GM12878 (cell line): ENCODE data around the gene CAST. TPM values are rescaled to one million over a fixed set of nuclear protein-coding genes. Genes with fewer than 3 reads are reported as not detected.

ENCODE experiments used
- ATAC-seq: fragments of 200-7000 bp; cut with Tn5 transposase; 3 replicates; pipeline ENCODE4 v1.9.1; 2020; ENCODE audit warnings: mild to moderate bottlenecking, moderate library complexity
- BruUV-seq: library from RNA; stranded (reverse); fragments of 400-500 nt; replicated peaks from 2 replicates; lab custom pipeline; 2021; lab: Mats Ljungman, UMichigan
- CTCF ChIA-PET: fragments of 300-600 bp; sonication (Branson Sonifier 250); formaldehyde crosslinking; extraction: SDS; loops from one replicate; lab custom pipeline; 2021; ENCODE audit warnings: inconsistent platforms; lab: Yijun Ruan, JAX
- POLR2A ChIA-PET: fragments of 350-600 bp; formaldehyde crosslinking; extraction: SDS; loops from one replicate; lab custom pipeline; 2021; ENCODE audit warnings: inconsistent platforms; lab: Charles Lee
- RAD21 ChIA-PET: fragments of 300-600 bp; sonication (Branson Sonifier 250); formaldehyde crosslinking; loops from one replicate; lab custom pipeline; 2023; ENCODE audit warnings: antibody characterized with exemption; ENCODE audit not compliant: unreplicated experiment; lab: Charles Lee
- SMC1A ChIA-PET: fragments of 300-600 bp; sonication (Branson Sonifier 250); formaldehyde crosslinking; loops from one replicate; lab custom pipeline; 2023; ENCODE audit not compliant: unreplicated experiment, uncharacterized antibody; lab: Charles Lee
- DNase-seq: peaks from one replicate; pipeline ENCODE4 v3.0.0-alpha.2; 2011; ENCODE audit warnings: low read depth, low spot score
- FAIRE-seq: peaks from 3 replicates; lab custom pipeline; 2011; peaks lifted over from hg19 to GRCh38; lab: Jason Lieb, UNC
- H2AFZ ChIP-seq: 2 replicates; pipeline ENCODE4 v1.6.0; 2011; ENCODE audit warnings: low read depth, low read length, control low read depth; ENCODE audit not compliant: control insufficient read depth
- H3K27ac ChIP-seq: 2 replicates; pipeline ENCODE4 v1.5.1; 2011; ENCODE audit warnings: control low read depth; ENCODE audit not compliant: control insufficient read depth, insufficient read depth
- H3K27me3 ChIP-seq, 2 experiments: replicated peaks in 1 of 2; 2 replicates each; pipeline versions ENCODE4 v1.6.0 to v1.6.1; 2011; ENCODE audit warnings: low read length in 1 of 2; ENCODE audit not compliant: control insufficient read depth in 2 of 2, insufficient read depth in 2 of 2
- H3K36me3 ChIP-seq, 2 experiments: 2 replicates each; pipeline ENCODE4 v1.5.1; 2011; ENCODE audit warnings: low read length in 1 of 2; ENCODE audit not compliant: control insufficient read depth in 2 of 2, insufficient read depth in 2 of 2
- H3K4me1 ChIP-seq: 2 replicates; pipeline ENCODE4 v1.6.1; 2011; ENCODE audit warnings: mild to moderate bottlenecking, low read length, moderate library complexity, mixed read lengths; ENCODE audit not compliant: control insufficient read depth, insufficient read depth
- H3K4me2 ChIP-seq: 2 replicates; pipeline ENCODE4 v1.6.0; 2011; ENCODE audit warnings: control low read depth; ENCODE audit not compliant: control insufficient read depth, insufficient read depth
- H3K4me3 ChIP-seq: fragments of 200-600 bp; sonication (generic); 2 replicates; pipeline ENCODE4 v1.5.1; 2016
- H3K79me2 ChIP-seq: 2 replicates; pipeline ENCODE4 v1.6.0; 2011; ENCODE audit warnings: low read length; ENCODE audit not compliant: control insufficient read depth, insufficient read depth
- H3K9ac ChIP-seq: 2 replicates; pipeline ENCODE4 v1.8.0; 2011; ENCODE audit warnings: low read length, control low read depth, mixed read lengths; ENCODE audit not compliant: control insufficient read depth, insufficient read depth
- H3K9me3 ChIP-seq: replicated peaks from 3 replicates; pipeline ENCODE4 v1.5.1; 2011; ENCODE audit warnings: mild to moderate bottlenecking, low read length; ENCODE audit not compliant: control insufficient read depth, insufficient read depth
- H4K20me1 ChIP-seq: 2 replicates; pipeline ENCODE4 v1.6.0; 2011; ENCODE audit not compliant: control insufficient read depth, insufficient read depth
- ATF3 ChIP-seq: IDR thresholded peaks from 2 replicates; pipeline ENCODE4 v1.6.1; 2011; ENCODE audit warnings: low read depth, mild to moderate bottlenecking, low read length, moderate library complexity, borderline replicate concordance; ENCODE audit errors: extremely low read depth
- BCL11A ChIP-seq: IDR thresholded peaks from 2 replicates; pipeline ENCODE4 v1.6.1; 2011; ENCODE audit warnings: low read depth, low read length
- BMI1 ChIP-seq: fragments of 450-650 bp; IDR thresholded peaks from 2 replicates; pipeline ENCODE4 v1.6.1; 2016; ENCODE audit warnings: mild to moderate bottlenecking, moderate library complexity, borderline replicate concordance
- CREB1 ChIP-seq: IDR thresholded peaks from 2 replicates; pipeline ENCODE4 v1.6.1; 2012; ENCODE audit warnings: low read depth, mild to moderate bottlenecking, inconsistent platforms
- HCFC1 ChIP-seq: fragments of 150-350 bp; IDR thresholded peaks from 2 replicates; pipeline ENCODE4 v1.6.1; 2014; ENCODE audit warnings: low read length
- HDAC6 ChIP-seq: fragments of 200-600 bp; sonication (generic); IDR thresholded peaks from one replicate; pipeline ENCODE4 v1.8.0; 2017; ENCODE audit warnings: antibody characterized with exemption; ENCODE audit not compliant: unreplicated experiment
- NBN ChIP-seq: fragments of 450-650 bp; IDR thresholded peaks from 2 replicates; pipeline ENCODE4 v1.6.1; 2016
- PKNOX1 ChIP-seq: fragments of 450-650 bp; IDR thresholded peaks from 2 replicates; pipeline ENCODE4 v1.6.1; 2016; ENCODE audit warnings: mild to moderate bottlenecking
- POLR2AphosphoS2 ChIP-seq: IDR thresholded peaks from 2 replicates; pipeline ENCODE4 v1.6.1; 2011; ENCODE audit warnings: low read depth, mild to moderate bottlenecking, low read length, improper control_type of control experiment, moderate library complexity
- RCOR1 ChIP-seq: conservative IDR thresholded peaks from 2 replicates; pipeline ENCODE4 v1.6.1; 2012; ENCODE audit warnings: low read depth, low read length, improper control_type of control experiment
- RELB ChIP-seq: fragments of 450-650 bp; IDR thresholded peaks from 2 replicates; pipeline ENCODE4 v1.6.1; 2017; ENCODE audit warnings: low read depth, mild to moderate bottlenecking, moderate library complexity
- SMC3 ChIP-seq: IDR thresholded peaks from 2 replicates; pipeline ENCODE4 v1.6.1; 2011; ENCODE audit warnings: low read length, improper control_type of control experiment, borderline replicate concordance
- SREBF1 ChIP-seq: IDR thresholded peaks from 2 replicates; pipeline ENCODE4 v1.6.1; 2012; ENCODE audit warnings: mild to moderate bottlenecking, low read length
- TCF3 ChIP-seq: IDR thresholded peaks from 2 replicates; pipeline ENCODE4 v1.6.1; 2012; ENCODE audit warnings: low read depth, mild to moderate bottlenecking, low read length, borderline replicate concordance; ENCODE audit not compliant: insufficient read depth
- ZNF24 ChIP-seq: fragments of 450-650 bp; IDR thresholded peaks from 2 replicates; pipeline ENCODE4 v1.6.1; 2017; ENCODE audit warnings: antibody characterized with exemption, mild to moderate bottlenecking
- ZNF687 ChIP-seq: fragments of 450-650 bp; IDR thresholded peaks from 2 replicates; pipeline ENCODE4 v1.6.1; 2017; ENCODE audit warnings: mild to moderate bottlenecking, moderate library complexity
- WGBS: methylation state at CpG from one replicate; pipeline ENCODE4 v1.1.6; 2016; ENCODE audit warnings: low lambda C conversion rate; ENCODE audit not compliant: insufficient replicate concordance, insufficient coverage; ENCODE audit errors: missing lambda C conversion rate; 5-methylcytosine and 5-hydroxymethylcytosine counted together
- in situ Hi-C: fragments of 300-500 bp; cut with MboI; formaldehyde crosslinking; loops from 9 replicates; pipeline ENCODE4 v1.14.3; 2018; ENCODE audit warnings: mixed read lengths
- intact Hi-C: fragments of 100-400 bp; cut with micrococcal nuclease; formaldehyde crosslinking; loops from one replicate; pipeline ENCODE4 v1.14.2; 2022; ENCODE audit not compliant: unreplicated experiment
- polyA plus RNA-seq, 11 experiments: library from polyadenylated mRNA; depleted of rRNA in 4 of 11; unstranded in 6 of 11; stranded (reverse) in 5 of 11; fragments of >200 nt; fragmentation: Nextera tagmentation in 4 of 11; fragmentation: Illumina TruSeq in 1 of 11; extraction: Ambion mirVana in 4 of 11; extraction: Trizol in 1 of 11; gene quantifications; 1 replicate in 1 of 11; 2 replicates in 10 of 11; pipeline versions ENCODE4 v1.2.1 to v1.2.3, GENCODE V29; 2011 to 2016; ENCODE audit warnings: inconsistent platforms in 2 of 11, missing spikeins in 2 of 11, low read depth in 1 of 11
- total RNA-seq, 4 experiments: library from RNA; depleted of rRNA in 3 of 4; stranded (reverse); fragments of >200 nt in 3 of 4; fragmentation: Illumina TruSeq in 1 of 4; extraction: Trizol in 1 of 4; gene quantifications; 2 replicates each; pipeline versions ENCODE4 v1.2.1 to v1.2.3, GENCODE V29; 2013 to 2021

Gene CAST
- total and polyA plus RNA-seq, 10 of the 15 experiments (the other 5 are each of a cell fraction or from before 2014, with no cell fraction given), result 31.7 to 140 (median 68.5) TPM

DNA sequence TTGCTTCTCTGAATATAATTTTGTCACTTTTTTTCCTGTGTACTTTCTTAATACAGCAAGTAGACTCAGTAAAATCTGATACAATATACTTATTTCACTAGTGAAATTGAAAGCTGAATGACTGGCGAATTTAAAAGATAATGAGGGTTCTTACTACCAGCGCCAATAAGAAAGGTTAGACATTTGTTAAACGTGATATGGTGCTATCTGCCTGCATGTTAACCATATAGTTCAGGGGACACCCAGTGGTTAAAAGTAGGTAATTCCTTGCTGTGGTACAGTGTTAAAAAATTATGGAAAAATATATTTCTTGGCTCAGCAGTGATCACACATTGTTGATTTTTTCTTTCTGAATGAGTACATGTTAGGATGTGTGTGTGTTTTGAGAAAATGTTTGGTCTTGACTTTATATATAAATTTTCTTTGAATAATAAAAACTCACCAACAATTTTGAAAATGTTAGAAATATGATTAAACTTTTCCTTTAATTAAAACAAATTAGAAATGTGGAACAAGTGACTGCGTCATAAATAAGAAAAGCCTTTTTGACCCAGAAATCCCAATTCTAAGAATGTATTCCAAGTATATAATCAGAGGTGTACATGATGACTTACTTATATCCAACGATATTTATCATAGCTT is 25.8 kb downstream of the CAST start:
- Histone ChIP-seq H3K4me2 (peak overlapping the region; percentile 30; the same call in 1 of the 2 replicates), H4K20me1 (no peaks in the 10 kb centered on the region), H3K79me2 (no peaks in the 10 kb centered on the region), H3K27me3 (no peaks in the 10 kb centered on the region), H3K4me1 (no peaks in the 10 kb centered on the region), H3K36me3 (no peaks in the 10 kb centered on the region), H3K27ac (no peak overlapping the region), H3K9me3 (no peaks in the 10 kb centered on the region), H3K9ac (no peak overlapping the region), H2AFZ (no peak overlapping the region; the same call in 1 of the 2 replicates), H3K4me3 (no peak overlapping the region)
- DNase-seq (no peak), ATAC-seq (peak; percentile 99), FAIRE-seq (peak; percentile 35)
- 62% methylated on average over 5 of the region's 5 CpGs for WGBS
- CTCF ChIA-PET, result interaction anchor here (0.8 to 9.6 kb wide), 24 partner anchors 8 to 473 kb away, joined by 3 to 204 read pairs (median 5); no protein-coding TSS in a partner anchor
- intact Hi-C loops (loop anchor here (1.0 to 10.0 kb wide), 2 partner anchors 74 to 343 kb away; no protein-coding TSS in a partner anchor), in situ Hi-C loops (no loop called here)
- BruUV-seq, result no TSS peak
- RAD21 ChIA-PET, result interaction anchor here (0.6 to 6.4 kb wide), 14 partner anchors 14 to 473 kb away, joined by 3 to 78 read pairs (median 4); no protein-coding TSS in a partner anchor
- POLR2A ChIA-PET, result interaction anchor here (1.0 to 1.7 kb wide), 2 partner anchors 74 to 80 kb away, joined by 4 read pairs; no protein-coding TSS in a partner anchor
- SMC1A ChIA-PET, result interaction anchor here (0.6 to 5.7 kb wide), 25 partner anchors 9 to 351 kb away, joined by 3 to 71 read pairs (median 4); partner anchors contain the start of gene CAST
- TF ChIP-seq HDAC6, result no peak
- TF ChIP-seq BCL11A, result no peak
- no peak for TF ChIP-seq ZNF687
- TF ChIP-seq POLR2AphosphoS2, result no peak
- TF ChIP-seq PKNOX1, result no peak
- no peak for TF ChIP-seq RCOR1
- no peak for TF ChIP-seq NBN
- TF ChIP-seq SREBF1, result no peak
- TF ChIP-seq BMI1, result no peak
- TF ChIP-seq CREB1, result 0 out of 2 replicates have a peak, but pooled peaks have one; percentile 15
- peak; percentile 73 for TF ChIP-seq SMC3
- TF ChIP-seq RELB, result 0 out of 2 replicates have a peak, but pooled peaks have one; percentile 22
- no peak for TF ChIP-seq ATF3
- TF ChIP-seq HCFC1, result no peak
- no peak for TF ChIP-seq TCF3
- no peak for TF ChIP-seq ZNF24
